Fibroblast of skin of left quadriceps (primary cell): ENCODE data around the gene SMTNL2.
"Not testable (repeated sequence)": the region's sequence is repeated elsewhere in the genome, so short reads cannot be mapped to it uniquely, and the experiment has no call there.

ENCODE experiments used
- DNase-seq, 2 experiments: peaks; one replicate each; pipeline ENCODE4 v3.0.0-alpha.2; 2013; ENCODE audit warnings: low read depth in 2 of 2

Gene SMTNL2

DNA sequence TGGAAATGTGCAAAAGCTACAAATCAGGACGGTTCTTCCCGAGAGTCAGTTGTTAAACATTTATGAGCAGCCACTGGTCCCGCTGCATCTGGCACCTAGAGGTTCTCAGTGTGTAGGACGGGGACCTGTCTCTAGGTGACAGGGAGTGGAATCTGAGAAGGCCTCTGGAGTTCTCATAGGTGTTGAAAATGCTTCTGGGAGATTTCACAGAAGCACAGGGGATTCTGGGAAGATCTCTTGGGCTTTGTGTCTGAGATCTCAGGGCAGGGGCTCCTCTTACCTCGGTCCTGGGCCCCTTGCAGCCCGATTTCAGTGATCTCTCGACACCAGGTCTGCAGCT is 48.2 kb downstream of the SMTNL2 start:
- DNase-seq, result no peak

DNA sequence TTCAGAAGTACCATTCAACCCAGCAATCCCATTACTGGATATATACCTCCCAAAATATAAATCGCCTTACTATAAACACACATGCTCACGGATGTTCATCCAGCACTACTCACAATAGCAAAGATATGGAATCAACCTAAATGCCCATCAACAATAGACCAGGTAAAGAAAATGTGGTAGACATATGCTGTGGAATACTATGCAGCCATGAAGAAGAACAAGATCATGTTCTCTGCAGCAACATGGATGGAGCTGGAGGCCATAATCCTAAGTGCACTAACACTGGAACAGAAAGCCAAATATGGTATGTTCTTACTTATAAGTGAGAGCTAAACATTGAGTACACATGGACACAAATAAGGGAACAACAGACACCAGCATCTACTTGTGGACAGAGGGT is 49.3 kb downstream of the SMTNL2 start:
- no peak for DNase-seq

GRCh38 chr17:4634976-4635375 is 50.6 kb downstream of the SMTNL2 start:
- no peak for DNase-seq

- no peak for DNase-seq
Observed at GRCh38 chr17:4635823-4636375, 51.6 kb downstream of the SMTNL2 start.

- DNase-seq, result no peak
Observed at GRCh38 chr17:4636474-4637100, 52.3 kb downstream of the SMTNL2 start.

DNA sequence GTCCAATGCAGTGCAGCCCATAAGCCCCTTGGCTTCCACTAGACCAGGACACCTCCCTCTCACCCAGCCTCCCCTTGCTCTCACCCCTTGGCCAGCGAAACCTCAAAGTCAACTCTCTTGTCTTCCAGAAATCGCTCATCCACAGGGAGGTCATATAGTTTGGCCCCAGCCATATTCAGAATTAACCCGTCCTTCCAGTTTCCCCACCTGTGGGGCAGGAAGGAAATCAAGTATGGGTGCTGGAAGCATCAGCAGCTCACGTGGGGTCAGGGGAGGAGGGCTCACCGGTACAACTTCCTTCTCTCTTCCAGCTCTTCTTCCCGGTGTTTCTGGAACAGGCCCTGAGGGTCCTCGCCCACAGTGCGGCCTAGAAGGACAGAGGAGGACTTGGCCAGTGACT is 54.4 kb downstream of the SMTNL2 start:
- DNase-seq, result not testable (repeated sequence)

GRCh38 chr17:4639301-4640059 is 55.2 kb downstream of the SMTNL2 start:
- DNase-seq, result not testable (repeated sequence)

- DNase-seq, result not testable (repeated sequence)
Observed at GRCh38 chr17:4640569-4641188, 56.4 kb downstream of the SMTNL2 start.

DNA sequence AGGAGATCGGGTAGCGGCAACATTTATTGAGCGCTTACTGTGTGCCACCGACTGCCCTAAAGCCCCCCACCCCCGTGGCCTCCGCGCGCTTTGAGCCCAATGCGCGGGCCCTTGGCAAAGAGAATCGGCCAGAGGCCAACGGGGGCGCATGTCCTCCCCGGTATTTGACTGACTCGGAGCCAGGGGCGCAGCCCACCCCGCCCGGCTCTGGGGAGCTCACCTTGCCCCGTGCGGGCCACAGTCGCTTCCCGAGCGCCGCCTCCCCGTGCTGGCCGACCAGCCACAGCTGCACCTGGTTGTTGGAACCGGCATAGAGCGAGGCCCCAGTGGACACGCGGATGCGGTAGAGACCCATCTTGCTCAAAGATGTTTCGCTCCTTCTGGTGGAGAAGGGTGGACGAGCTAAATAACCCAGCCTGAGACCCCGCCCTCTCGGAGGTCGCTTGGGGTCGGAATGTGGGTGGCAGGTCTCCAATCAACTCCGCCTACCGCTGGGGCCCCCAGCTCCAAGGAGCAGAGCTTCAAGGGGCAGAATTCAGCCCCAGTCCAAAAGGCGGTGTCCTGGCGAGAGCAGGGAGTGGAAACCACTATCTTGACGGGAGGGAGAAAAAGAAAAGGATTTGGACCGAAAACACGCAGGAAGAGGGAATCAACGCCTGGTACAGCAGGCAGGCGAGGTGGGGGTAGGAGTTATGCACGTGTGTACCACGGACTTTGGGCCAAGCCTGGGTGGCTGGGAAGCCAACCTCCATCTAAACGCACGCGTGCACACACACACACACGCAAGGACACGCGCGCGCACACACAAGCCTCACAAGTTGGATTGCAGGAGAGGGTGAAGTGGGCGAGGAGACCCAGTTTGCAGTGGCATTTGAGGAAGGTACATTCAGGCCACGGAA is 57.2 kb downstream of the SMTNL2 start, which contains the start of gene ALOX15:
Gene ALOX15 (minus strand): TSS at position 382 of the 899 bp plus-strand sequence. CDS start 27 bp downstream, at position 355.
- DNase-seq, result no peak

DNA sequence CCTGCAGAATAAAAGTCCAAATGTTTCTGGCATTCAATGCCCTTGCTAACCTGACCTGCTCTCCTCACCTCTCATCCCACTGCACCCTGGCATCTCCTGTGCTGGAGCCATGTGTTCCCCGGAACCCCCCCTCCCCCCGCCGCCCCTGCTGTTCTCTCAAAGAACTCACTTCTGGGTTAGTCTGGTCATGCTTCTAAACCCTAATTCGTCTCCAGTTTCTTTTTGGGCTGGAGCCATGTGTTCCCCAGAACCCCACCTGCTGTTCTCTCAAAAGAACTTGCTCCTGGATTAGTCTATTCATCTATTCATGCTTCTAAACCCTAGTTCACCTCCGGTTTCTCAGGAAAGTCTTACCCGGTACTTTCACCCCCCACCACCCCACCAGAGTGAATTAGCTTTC is 58.0 kb downstream of the SMTNL2 start:
- no peak for DNase-seq

- no peak for DNase-seq
Observed at GRCh38 chr17:4643676-4644075, 59.3 kb downstream of the SMTNL2 start.

- no peak for DNase-seq
Observed at GRCh38 chr17:4645642-4646041, 61.3 kb downstream of the SMTNL2 start.

DNA sequence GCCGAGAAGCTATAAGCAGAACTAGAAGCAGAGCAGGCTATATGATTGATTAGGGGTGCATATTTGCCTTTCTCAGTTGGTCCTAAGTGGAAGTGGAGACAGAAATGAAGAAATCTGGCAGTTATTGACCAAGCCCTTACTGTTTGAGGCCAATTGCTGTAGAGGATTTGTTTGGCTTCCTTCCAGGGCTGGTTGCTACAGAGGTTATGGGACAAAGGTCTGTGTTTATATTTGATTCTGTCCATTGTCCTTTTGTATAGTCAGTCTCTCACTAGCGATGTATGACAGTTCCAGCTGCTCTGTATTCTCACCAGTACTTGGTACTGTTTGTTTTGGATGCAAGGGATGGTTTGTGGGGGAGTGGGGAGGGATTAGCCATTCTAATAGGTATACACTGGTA is 64.4 kb downstream of the SMTNL2 start:
- no peak for DNase-seq

GRCh38 chr17:4652997-4653396 is 68.7 kb downstream of the SMTNL2 start:
- DNase-seq, result no peak

DNA sequence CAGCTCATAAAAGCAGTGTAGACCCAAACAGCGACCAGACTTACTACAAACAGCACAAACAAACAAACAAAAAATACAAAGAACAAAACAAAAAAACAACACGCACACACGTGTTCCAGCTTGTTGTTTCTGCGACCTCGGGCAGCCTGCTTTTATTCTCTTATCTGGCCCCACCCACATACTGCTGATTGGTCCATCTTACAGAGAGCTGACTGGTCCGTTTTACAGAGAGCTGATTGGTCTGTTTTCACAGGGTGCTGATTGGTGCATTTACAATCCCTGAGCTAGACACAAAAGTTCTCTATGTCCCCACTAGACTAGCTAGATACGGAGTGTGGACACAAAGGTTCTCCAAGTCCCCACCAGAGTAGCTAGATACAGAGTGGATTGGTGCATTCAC is 71.6 kb downstream of the SMTNL2 start:
- DNase-seq, result not testable (repeated sequence)

- DNase-seq, result no peak
Observed at GRCh38 chr17:4657678-4658077, 73.3 kb downstream of the SMTNL2 start.
